K562 treated with DMSO at 1 percent for 24 hours (cell line): ENCODE measurements around the gene FGA. TPM values are rescaled to one million over a fixed set of nuclear protein-coding genes. Genes with fewer than 3 reads are reported as not detected.

Source experiments
- total RNA-seq: library from RNA; unstranded; fragments of 300-600 nt; gene quantifications from 2 replicates; pipeline ENCODE4 v1.2.3, GENCODE V29; 2022; ENCODE audit warnings: low read depth; ENCODE audit not compliant: insufficient read depth

The FGA gene
- total RNA-seq: not detected in 2 replicates

GRCh38 chr4:154590329-154591006, at the start of gene FGA:
TSS of gene FGA (minus strand) at chr4:154590742. CDS start at chr4:154590687, 55 bp downstream.

GRCh38 chr4:154612472-154613414, 22.2 kb upstream of the FGA start, which contains the start of gene FGG:
TSS of gene FGG (minus strand) at chr4:154612656. CDS start at chr4:154612609, 47 bp downstream.

GRCh38 chr4:154562697-154563254, 27.8 kb downstream of the FGA start, which contains the start of gene FGB:
TSS of gene FGB (plus strand) at chr4:154563011. CDS start at chr4:154563019, 8 bp downstream.

GRCh38 chr4:154549894-154550790, 40.4 kb downstream of the FGA start, which contains the start of gene PLRG1:
TSS of gene PLRG1 (minus strand) at chr4:154550400. CDS start at chr4:154550308, 92 bp downstream.

Other genes with a start within 250 kb of the FGA start
- 4.2 and 5.6 TPM in 2 replicates for gene DCHS2, start 98.9 kb downstream of the FGA start, total RNA-seq
- gene PLRG1, start 40.3 kb downstream of the FGA start, total RNA-seq: 38.8 and 50.3 TPM in 2 replicates
- gene FGB, start 27.7 kb downstream of the FGA start, total RNA-seq: not detected in 2 replicates
- 0.63 and 0.86 TPM in 2 replicates for gene FGG, start 21.9 kb upstream of the FGA start, total RNA-seq
- gene LRAT, start 153.3 kb upstream of the FGA start, total RNA-seq: not detected in 2 replicates
- gene RBM46, start 190.5 kb upstream of the FGA start, total RNA-seq: not detected in 2 replicates